ENCODE results near the gene ATAD2B. TPM values are rescaled to one million over a fixed set of nuclear protein-coding genes. Genes with fewer than 3 reads are reported as not detected.

ATAD2B gene
- total RNA-seq, 2 donors from 2014 or later = 23.3 to 33.0 TPM

Other genes starting within 250 kb of the ATAD2B start
- 10 to 100 TPM; 15.6 to 15.8 TPM for gene UBXN2A, start 13.3 kb upstream of the ATAD2B start, total RNA-seq
- gene MFSD2B, start 83.0 kb upstream of the ATAD2B start, total RNA-seq = under 1 TPM in 1 of 2 donors, not detected in 1; 0.09 TPM
- 1 to 10 TPM; 3.2 to 4.2 TPM for gene WDCP, start 120.3 kb upstream of the ATAD2B start, total RNA-seq
- gene FKBP1B, start 122.6 kb upstream of the ATAD2B start, total RNA-seq = 10 to 100 TPM; 16.5 to 22.3 TPM
- 10 to 100 TPM; 85.0 to 85.3 TPM for gene SF3B6, start 149.2 kb upstream of the ATAD2B start, total RNA-seq
- gene TP53I3, start 157.7 kb upstream of the ATAD2B start, total RNA-seq = 100 to 1,000 TPM in 1 of 2 donors, 10 to 100 TPM in 1; 91.7 to 109 TPM
- not detected for gene PFN4, start 196.2 kb upstream of the ATAD2B start, total RNA-seq
- 10 to 100 TPM in 1 of 2 donors, 1 to 10 TPM in 1; 7.4 to 10.1 TPM for gene FAM228B, start 196.3 kb upstream of the ATAD2B start, total RNA-seq
- not detected for gene FAM228A, start 247.9 kb upstream of the ATAD2B start, total RNA-seq

All from left colon (tissue), 2 donors.